Keratinocyte (primary cell): ENCODE results near the gene CEP85. TPM values are rescaled to one million over a fixed set of nuclear protein-coding genes. Genes with fewer than 3 reads are reported as not detected.
A peak's percentile ranks its signal among the peaks of the same experiment; 100 is the strongest.

ENCODE experiments used
- DNase-seq: peaks from one replicate; pipeline ENCODE4 v3.0.0-alpha.2; 2011; ENCODE audit warnings: low read depth, missing footprints, low spot score
- FAIRE-seq: peaks from 2 replicates; lab custom pipeline; 2011; peaks lifted over from hg19 to GRCh38; lab: Jason Lieb, UNC
- H2AFZ ChIP-seq: 2 replicates; pipeline ENCODE4 v1.6.0; 2012; ENCODE audit warnings: low read length, control low read depth, inconsistent platforms; ENCODE audit not compliant: control insufficient read depth
- H3K27ac ChIP-seq: 2 replicates; pipeline ENCODE4 v1.5.1; 2011; ENCODE audit warnings: low read length; ENCODE audit not compliant: control insufficient read depth, insufficient read depth
- H3K27me3 ChIP-seq: 3 replicates; pipeline ENCODE4 v1.6.0; 2011; ENCODE audit warnings: low read length; ENCODE audit not compliant: control insufficient read depth, insufficient read depth; ENCODE audit errors: extremely low read depth
- H3K36me3 ChIP-seq, 2 experiments: 2 replicates in 1 of 2; 3 replicates in 1 of 2; pipeline ENCODE4 v1.5.1; 2011; ENCODE audit warnings: low read length in 2 of 2, mild to moderate bottlenecking in 1 of 2; ENCODE audit not compliant: control insufficient read depth in 2 of 2, insufficient read depth in 2 of 2; ENCODE audit errors: extremely low read depth in 1 of 2
- H3K4me1 ChIP-seq: 3 replicates; pipeline ENCODE4 v1.5.1; 2011; ENCODE audit warnings: low read length; ENCODE audit not compliant: control insufficient read depth, insufficient read depth; ENCODE audit errors: extremely low read depth
- H3K4me2 ChIP-seq: 3 replicates; pipeline ENCODE4 v1.6.0; 2011; ENCODE audit warnings: low read depth, low read length; ENCODE audit not compliant: control insufficient read depth, insufficient read depth; ENCODE audit errors: extremely low read depth
- H3K4me3 ChIP-seq, 3 experiments: fragments of 200-600 bp in 1 of 3; sonication (generic) in 1 of 3; 2 replicates in 2 of 3; 3 replicates in 1 of 3; pipeline ENCODE4 v1.5.1; 2011 to 2016; ENCODE audit warnings: low read length in 3 of 3, mild to moderate bottlenecking in 3 of 3, control low read depth in 2 of 3, inconsistent platforms in 1 of 3, low read depth in 1 of 3, mixed read lengths in 1 of 3, mixed run types in 1 of 3, moderate library complexity in 1 of 3; ENCODE audit not compliant: control insufficient read depth in 2 of 3, insufficient read depth in 2 of 3; ENCODE audit errors: extremely low read depth in 1 of 3
- H3K79me2 ChIP-seq: 2 replicates; pipeline ENCODE4 v1.6.0; 2012; ENCODE audit warnings: low read length; ENCODE audit not compliant: control insufficient read depth, insufficient read depth
- H3K9ac ChIP-seq: 3 replicates; pipeline ENCODE4 v1.6.0; 2011; ENCODE audit warnings: low read length; ENCODE audit not compliant: control insufficient read depth, insufficient read depth; ENCODE audit errors: extremely low read depth
- H3K9me1 ChIP-seq: 3 replicates; pipeline ENCODE4 v1.6.0; 2011; ENCODE audit warnings: low read length; ENCODE audit not compliant: control insufficient read depth, insufficient read depth; ENCODE audit errors: extremely low read depth
- H3K9me3 ChIP-seq: 2 replicates; pipeline ENCODE4 v1.5.1; 2012; ENCODE audit warnings: low read depth, low read length; ENCODE audit not compliant: control insufficient read depth
- H4K20me1 ChIP-seq: 3 replicates; pipeline ENCODE4 v1.6.0; 2011; ENCODE audit warnings: low read length; ENCODE audit not compliant: control insufficient read depth, insufficient read depth; ENCODE audit errors: extremely low read depth
- CTCF ChIP-seq, 3 experiments: IDR thresholded peaks in 1 of 3; conservative IDR thresholded peaks in 1 of 3; optimal IDR thresholded peaks in 1 of 3; 2 replicates in 2 of 3; 3 replicates in 1 of 3; pipeline versions ENCODE3 to v1.5.1; 2011; ENCODE audit warnings: low read length in 3 of 3, mild to moderate bottlenecking in 3 of 3, moderate library complexity in 2 of 3, control low read depth in 1 of 3, inconsistent platforms in 1 of 3; ENCODE audit not compliant: insufficient read depth in 2 of 3; ENCODE audit errors: extremely low read depth in 1 of 3
- EZH2 ChIP-seq: IDR thresholded peaks from one replicate; pipeline ENCODE4 v1.6.1; 2012; ENCODE audit warnings: inconsistent platforms, mild to moderate bottlenecking, low read length, moderate library complexity
- dilution Hi-C: fragments of 300-500 bp; cut with MboI; formaldehyde crosslinking; loops from one replicate; pipeline ENCODE4 v1.7.0; 2020; ENCODE audit warnings: low sequenced_read_pairs; ENCODE audit not compliant: extremely low pct_ligation_motif_present
- polyA plus RNA-seq, 5 experiments: library from polyadenylated mRNA; depleted of rRNA in 3 of 5; stranded (reverse) in 3 of 5; stranded (forward) in 1 of 5; unstranded in 1 of 5; fragments of >200 nt; gene quantifications; 1 replicate in 1 of 5; 2 replicates in 3 of 5; 3 replicates in 1 of 5; pipeline versions ENCODE4 v1.2.1 to v1.2.3, GENCODE V29; 2011 to 2012; ENCODE audit warnings: missing spikeins in 2 of 5, low read depth in 1 of 5, low replicate concordance in 1 of 5

CEP85 gene
- polyA plus RNA-seq, 1 donor (not counting 4 experiments of a cell fraction or from before 2014, with no cell fraction given): 17.0 TPM

- peaks cover 3% of the 10 kb centered on the region for H3K79me2 ChIP-seq
- no peaks in the 10 kb centered on the region for H4K20me1 ChIP-seq
- H3K9me1 ChIP-seq: no peaks in the 10 kb centered on the region
- H3K27me3 ChIP-seq: no peaks in the 10 kb centered on the region
- H3K4me3 ChIP-seq: peak overlapping the region; percentile 80 to 99 (median 97)
- H3K9ac ChIP-seq: peak overlapping the region; percentile 90
- no peaks in the 10 kb centered on the region for H3K36me3 ChIP-seq
- peak overlapping the region; percentile 99 for H2AFZ ChIP-seq
- no peaks in the 10 kb centered on the region for H3K9me3 ChIP-seq
- TF ChIP-seq EZH2 (no peak), CTCF (optimal IDR thresholded peaks at IDR 0.05 in 1 of 3, IDR thresholded peaks at IDR 0.05 in 1 of 3, conservative IDR thresholded peaks at IDR 0.05 in 1 of 3; ENCODE audit: extremely low read depth in 1 of 3, insufficient read depth in 2 of 3, low read length in 3 of 3) (no peak)
- peak overlapping the region; percentile 92 for H3K4me2 ChIP-seq
- DNase-seq (no peak), FAIRE-seq (no peak)
- peaks cover 12% of the 10 kb centered on the region for H3K4me1 ChIP-seq
- H3K27ac ChIP-seq: peak overlapping the region; percentile 85
- dilution Hi-C loops: no loop called here
Measured at GRCh38 chr1:26305667-26306289, 71.8 kb downstream of the CEP85 start.

GRCh38 chr1:26306290-26307229 is 72.6 kb downstream of the CEP85 start, which contains the start of gene UBXN11:
TSS of gene UBXN11 (minus strand) at chr1:26306636. CDS start at chr1:26302883, 3,753 bp downstream.
- dilution Hi-C loops: no loop called here
- peak; percentile 93 for FAIRE-seq

More at GRCh38 chr1:26306290-26307229, 72.6 kb downstream of the CEP85 start, which contains the start of gene UBXN11:
- TF ChIP-seq CTCF (optimal IDR thresholded peaks at IDR 0.05 in 1 of 3, IDR thresholded peaks at IDR 0.05 in 1 of 3, conservative IDR thresholded peaks at IDR 0.05 in 1 of 3; ENCODE audit: extremely low read depth in 1 of 3, insufficient read depth in 2 of 3, low read length in 3 of 3) (no peak), EZH2 (no peak)
- Histone ChIP-seq H3K9me1 (no peaks in the 10 kb centered on the region), H3K9me3 (no peaks in the 10 kb centered on the region), H3K9ac (peak within 1 kb of the TSS; percentile 90), H3K27ac (peak within 1 kb of the TSS; percentile 85), H3K27me3 (no peaks in the 10 kb centered on the region), H3K4me2 (peak within 1 kb of the TSS; percentile 92), H3K36me3 (no peaks in the 10 kb centered on the region), H4K20me1 (no peaks in the 10 kb centered on the region), H3K4me3 (peak within 1 kb of the TSS; percentile 80 to 99 (median 97)), H3K79me2 (peaks cover 3% of the 10 kb centered on the region), H2AFZ (peak within 1 kb of the TSS; percentile 99), H3K4me1 (peaks cover 12% of the 10 kb centered on the region)
- DNase-seq: peak; percentile 76
